T-cell (primary cell): ENCODE results near the gene BCL2. TPM values are rescaled to one million over a fixed set of nuclear protein-coding genes. Genes with fewer than 3 reads are reported as not detected.
A peak's percentile ranks its signal among the peaks of the same experiment; 100 is the strongest.

Experiments used
- ATAC-seq, 4 experiments: fragments of 200-7000 bp in 3 of 4; fragments of 150-1000 bp in 1 of 4; cut with Tn5 transposase; replicated peaks in 1 of 4; 1 replicate in 3 of 4; 2 replicates in 1 of 4; pipeline ENCODE4 v1.10.0; 2021; ENCODE audit warnings: moderate library complexity in 3 of 4, mild to moderate bottlenecking in 2 of 4, moderate number of reproducible peaks in 1 of 4
- CTCF ChIA-PET, 2 donors: fragments of 300-600 bp; sonication (Branson Sonifier 250); formaldehyde crosslinking; loops; one replicate each; lab custom pipeline; 2022; ENCODE audit warnings: antibody characterized with exemption in 2 of 2; lab: Charles Lee
- POLR2A ChIA-PET, 2 donors: fragments of 300-600 bp; sonication (Branson Sonifier 250); formaldehyde crosslinking; loops; one replicate each; lab custom pipeline; 2022; ENCODE audit warnings: antibody characterized with exemption in 2 of 2; lab: Charles Lee
- DNase-seq, 35 experiments: peaks; one replicate each; pipeline versions ENCODE4 v3.0.0 to v3.0.0-alpha.2; 2013 to 2023
- H3K27ac ChIP-seq: one replicate; pipeline ENCODE4 v1.5.1; 2013; ENCODE audit warnings: low read length
- H3K27me3 ChIP-seq, 2 experiments: replicated peaks in 1 of 2; 1 replicate in 1 of 2; 2 replicates in 1 of 2; pipeline versions ENCODE4 v1.6.1 to v1.7.0; 2013; ENCODE audit warnings: low read length in 1 of 2, mixed read lengths in 1 of 2; ENCODE audit not compliant: control insufficient read depth in 2 of 2, insufficient read depth in 2 of 2; ENCODE audit errors: extremely low read depth in 1 of 2
- H3K36me3 ChIP-seq, 2 donors: 1 replicate in 1 of 2; 2 replicates in 1 of 2; pipeline versions ENCODE4 v1.6.1 to v1.7.0; 2013; ENCODE audit warnings: low read length in 1 of 2; ENCODE audit not compliant: control insufficient read depth in 2 of 2, insufficient read depth in 1 of 2; ENCODE audit errors: extremely low read depth in 1 of 2
- H3K4me1 ChIP-seq, 2 experiments: 1 replicate in 1 of 2; 2 replicates in 1 of 2; pipeline versions ENCODE4 v1.6.1 to v1.7.0; 2013; ENCODE audit warnings: low read length in 2 of 2, mixed read lengths in 1 of 2; ENCODE audit not compliant: insufficient read depth in 2 of 2, control insufficient read depth in 1 of 2; ENCODE audit errors: extremely low read depth in 1 of 2
- H3K4me3 ChIP-seq, 2 donors: 1 replicate in 1 of 2; 2 replicates in 1 of 2; pipeline versions ENCODE4 v1.5.1 to v1.7.0; 2013; ENCODE audit warnings: mild to moderate bottlenecking in 2 of 2, low read length in 1 of 2, moderate library complexity in 1 of 2; ENCODE audit not compliant: control insufficient read depth in 1 of 2; ENCODE audit errors: extremely low read depth in 1 of 2
- H3K9me3 ChIP-seq: 2 replicates; pipeline ENCODE4 v1.7.0; 2013
- H3K27ac Mint-ChIP-seq, 2 donors: one replicate each; pipeline ENCODE4 v1.8.0; 2020 to 2021; ENCODE audit warnings: mild to moderate bottlenecking in 2 of 2, mixed read lengths in 2 of 2
- H3K27me3 Mint-ChIP-seq, 2 donors: one replicate each; pipeline ENCODE4 v1.8.0; 2021 to 2022; ENCODE audit warnings: mixed read lengths in 2 of 2
- H3K36me3 Mint-ChIP-seq: one replicate; pipeline ENCODE4 v1.8.0; 2021; ENCODE audit warnings: mixed read lengths
- H3K4me1 Mint-ChIP-seq, 3 donors: one replicate each; pipeline ENCODE4 v1.8.0; 2020 to 2022; ENCODE audit warnings: mixed read lengths in 3 of 3, mild to moderate bottlenecking in 1 of 3
- H3K4me3 Mint-ChIP-seq, 3 donors: one replicate each; pipeline ENCODE4 v1.8.0; 2020 to 2022; ENCODE audit warnings: mild to moderate bottlenecking in 3 of 3, mixed read lengths in 3 of 3, moderate library complexity in 3 of 3
- H3K9me3 Mint-ChIP-seq, 3 donors: one replicate each; pipeline ENCODE4 v1.8.0; 2020 to 2022; ENCODE audit warnings: mixed read lengths in 3 of 3
- WGBS: methylation state at CpG from one replicate; pipeline ENCODE4 v1.1.5; 2013; ENCODE audit warnings: missing lambda C conversion rate; ENCODE audit not compliant: insufficient coverage; 5-methylcytosine and 5-hydroxymethylcytosine counted together
- total RNA-seq, 35 experiments: library from RNA in 6 of 35; stranded (reverse) in 6 of 35; fragments of 120-200 nt in 1 of 35; gene quantifications; one replicate each; pipeline versions ENCODE4 v1.2.1 to v1.2.4 and lab custom pipeline; 2013 to 2026

The BCL2 gene
- total RNA-seq, 5 donors from 2014 or later (not counting 1 experiment from before 2014, with no cell fraction given): 113 to 201 (median 123) TPM

- DNase-seq: no peak
- POLR2A ChIA-PET: interaction anchor here in 1 of 2 donors (0.5 kb wide), 1 partner anchor 554 kb away, joined by 3 read pairs; no protein-coding TSS in a partner anchor
- ATAC-seq: no peak
Observed at GRCh38 chr18:63085611-63086010, 234.0 kb downstream of the BCL2 start.

GRCh38 chr18:63084219-63084618, 235.3 kb downstream of the BCL2 start:
- ChIA-PET CTCF (no interaction called here), POLR2A (no interaction called here)
- no peak for ATAC-seq
- Mint-ChIP-seq H3K27ac (no peak overlapping the region), H3K9me3 (peaks cover 5 to 6% (median 5%) of the 10 kb centered on the region in 3 donors), H3K27me3 (peaks cover 0 to 7% of the 10 kb centered on the region in 2 donors), H3K36me3 (peaks cover 4% of the 10 kb centered on the region), H3K4me1 (no peaks in the 10 kb centered on the region), H3K4me3 (no peak overlapping the region)
- H3K4me1 ChIP-seq: no peaks in the 10 kb centered on the region
- H3K4me3 ChIP-seq: no peak overlapping the region
- WGBS: 79% methylated on average over 2 of the region's 7 CpGs
- H3K9me3 ChIP-seq: no peaks in the 10 kb centered on the region
- no peaks in the 10 kb centered on the region for H3K36me3 ChIP-seq
- H3K27ac ChIP-seq: no peak overlapping the region
- no peak for DNase-seq
- H3K27me3 ChIP-seq: peaks cover 0 to 11% of the 10 kb centered on the region in 2 experiments

More at GRCh38 chr18:63085611-63086010, 234.0 kb downstream of the BCL2 start:
- no peaks in the 10 kb centered on the region for H3K36me3 ChIP-seq
- no peak overlapping the region for H3K27ac ChIP-seq
- WGBS: 100% methylated on average over 1 of the region's 5 CpGs
- no peaks in the 10 kb centered on the region for H3K36me3 Mint-ChIP-seq
- H3K4me3 ChIP-seq: no peak overlapping the region
- H3K4me1 ChIP-seq: no peaks in the 10 kb centered on the region
- no peaks in the 10 kb centered on the region for H3K9me3 ChIP-seq
- H3K9me3 Mint-ChIP-seq: no peaks in the 10 kb centered on the region
- H3K27me3 Mint-ChIP-seq: peaks cover 0 to 12% of the 10 kb centered on the region in 2 donors
- no peaks in the 10 kb centered on the region for H3K4me1 Mint-ChIP-seq
- CTCF ChIA-PET: interaction anchor here in 1 of 2 donors (0.5 to 0.8 kb wide), 3 partner anchors 11 to 1455 kb away, joined by 3 to 4 read pairs (median 3); partner anchors contain the start of gene PHLPP1
- no peak overlapping the region for H3K27ac Mint-ChIP-seq
- H3K27me3 ChIP-seq: peaks cover 0 to 19% of the 10 kb centered on the region in 2 experiments
- H3K4me3 Mint-ChIP-seq: no peak overlapping the region

GRCh38 chr18:63083555-63083954, 236.0 kb downstream of the BCL2 start:
- 40% methylated on average over 1 of the region's 2 CpGs for WGBS
- H3K27me3 ChIP-seq: peaks cover 0 to 4% of the 10 kb centered on the region in 2 experiments
- Mint-ChIP-seq H3K27me3 (peaks cover 0 to 6% of the 10 kb centered on the region in 2 donors), H3K9me3 (peaks cover 5 to 6% (median 5%) of the 10 kb centered on the region in 3 donors), H3K36me3 (peaks cover 4% of the 10 kb centered on the region), H3K27ac (no peak overlapping the region), H3K4me1 (no peaks in the 10 kb centered on the region), H3K4me3 (no peak overlapping the region)
- H3K36me3 ChIP-seq: no peaks in the 10 kb centered on the region
- H3K9me3 ChIP-seq: no peaks in the 10 kb centered on the region
- CTCF ChIA-PET: no interaction called here
- H3K4me3 ChIP-seq: no peak overlapping the region
- ATAC-seq (no peak), DNase-seq (no peak)
- no peaks in the 10 kb centered on the region for H3K4me1 ChIP-seq
- H3K27ac ChIP-seq: no peak overlapping the region
- POLR2A ChIA-PET: no interaction called here

GRCh38 chr18:63083020-63083531, 236.5 kb downstream of the BCL2 start:
- Mint-ChIP-seq H3K4me3 (no peak overlapping the region), H3K4me1 (no peaks in the 10 kb centered on the region), H3K27ac (no peak overlapping the region), H3K9me3 (peaks cover 5 to 6% (median 5%) of the 10 kb centered on the region in 3 donors), H3K27me3 (peaks cover 2 to 4% of the 10 kb centered on the region in 2 donors), H3K36me3 (peaks cover 4% of the 10 kb centered on the region)
- H3K4me1 ChIP-seq: no peaks in the 10 kb centered on the region
- H3K27me3 ChIP-seq: peaks cover 0 to under 1% of the 10 kb centered on the region in 2 experiments
- ATAC-seq: no peak
- no peaks in the 10 kb centered on the region for H3K36me3 ChIP-seq
- H3K27ac ChIP-seq: no peak overlapping the region
- WGBS: 73% methylated on average over 3 of the region's 8 CpGs
- no peak for DNase-seq
- ChIA-PET CTCF (no interaction called here), POLR2A (no interaction called here)
- no peaks in the 10 kb centered on the region for H3K9me3 ChIP-seq
- H3K4me3 ChIP-seq: no peak overlapping the region

- Histone ChIP-seq H3K36me3 (no peaks in the 10 kb centered on the region), H3K27me3 (no peaks in the 10 kb centered on the region), H3K27ac (no peak overlapping the region), H3K4me3 (no peak overlapping the region), H3K9me3 (no peaks in the 10 kb centered on the region), H3K4me1 (no peaks in the 10 kb centered on the region)
- ChIA-PET POLR2A (no interaction called here), CTCF (no interaction called here)
- Mint-ChIP-seq H3K27me3 (peaks cover 2 to 4% of the 10 kb centered on the region in 2 donors), H3K9me3 (peaks cover 5 to 6% (median 5%) of the 10 kb centered on the region in 3 donors), H3K36me3 (peaks cover 4% of the 10 kb centered on the region), H3K4me3 (no peak overlapping the region), H3K4me1 (no peaks in the 10 kb centered on the region), H3K27ac (no peak overlapping the region)
- DNase-seq (no peak), ATAC-seq (no peak)
- 100% methylated on average over 2 of the region's 7 CpGs for WGBS
Observed at GRCh38 chr18:63082366-63083019, 237.1 kb downstream of the BCL2 start.

- Histone ChIP-seq H3K4me3 (no peak overlapping the region), H3K4me1 (peaks cover 3 to 4% of the 10 kb centered on the region in 2 experiments), H3K27ac (no peak overlapping the region), H3K36me3 (no peaks in the 10 kb centered on the region), H3K27me3 (no peaks in the 10 kb centered on the region), H3K9me3 (no peaks in the 10 kb centered on the region)
- H3K27ac Mint-ChIP-seq: no peak overlapping the region
- H3K27me3 Mint-ChIP-seq: peaks cover 4 to 6% of the 10 kb centered on the region in 2 donors
- H3K4me1 Mint-ChIP-seq: peaks cover 9 to 13% (median 11%) of the 10 kb centered on the region in 3 donors
- peak in 1 of 35 experiments; percentile 12 for DNase-seq
- 80% methylated on average over 1 of the region's 1 CpG for WGBS
- peaks cover 4% of the 10 kb centered on the region for H3K36me3 Mint-ChIP-seq
- H3K9me3 Mint-ChIP-seq: peaks cover 5 to 6% (median 5%) of the 10 kb centered on the region in 3 donors
- H3K4me3 Mint-ChIP-seq: no peak overlapping the region
- POLR2A ChIA-PET: no interaction called here
- peak; percentile 35 to 73 (median 48) for ATAC-seq
- CTCF ChIA-PET: interaction anchor here in 1 of 2 donors (0.7 kb wide), 1 partner anchor 448 kb away, joined by 3 read pairs; no protein-coding TSS in a partner anchor
Observed at GRCh38 chr18:63079114-63079513, 240.5 kb downstream of the BCL2 start.
